22Rv1 (cell line): ENCODE data around the gene MOAP1.
A peak's percentile ranks its signal among the peaks of the same experiment; 100 is the strongest.
"Not testable (repeated sequence)": the region's sequence is repeated elsewhere in the genome, so short reads cannot be mapped to it uniquely, and the experiment has no call there.

ENCODE experiments used
- H3K27ac ChIP-seq: fragments of 450-650 bp; 2 replicates; pipeline ENCODE4 v1.5.1; 2017
- ZFX ChIP-seq: fragments of 450-650 bp; IDR thresholded peaks from 2 replicates; pipeline ENCODE4 v1.6.1; 2017; ENCODE audit warnings: antibody characterized with exemption, borderline replicate concordance
- TF ChIP-seq, protein P1 (sequence below): fragments of 450-650 bp; IDR thresholded peaks from 2 replicates; pipeline ENCODE4 v1.5.1; 2017; ENCODE audit warnings: mild to moderate bottlenecking

The MOAP1 gene, protein sequence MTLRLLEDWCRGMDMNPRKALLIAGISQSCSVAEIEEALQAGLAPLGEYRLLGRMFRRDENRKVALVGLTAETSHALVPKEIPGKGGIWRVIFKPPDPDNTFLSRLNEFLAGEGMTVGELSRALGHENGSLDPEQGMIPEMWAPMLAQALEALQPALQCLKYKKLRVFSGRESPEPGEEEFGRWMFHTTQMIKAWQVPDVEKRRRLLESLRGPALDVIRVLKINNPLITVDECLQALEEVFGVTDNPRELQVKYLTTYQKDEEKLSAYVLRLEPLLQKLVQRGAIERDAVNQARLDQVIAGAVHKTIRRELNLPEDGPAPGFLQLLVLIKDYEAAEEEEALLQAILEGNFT

DNA sequence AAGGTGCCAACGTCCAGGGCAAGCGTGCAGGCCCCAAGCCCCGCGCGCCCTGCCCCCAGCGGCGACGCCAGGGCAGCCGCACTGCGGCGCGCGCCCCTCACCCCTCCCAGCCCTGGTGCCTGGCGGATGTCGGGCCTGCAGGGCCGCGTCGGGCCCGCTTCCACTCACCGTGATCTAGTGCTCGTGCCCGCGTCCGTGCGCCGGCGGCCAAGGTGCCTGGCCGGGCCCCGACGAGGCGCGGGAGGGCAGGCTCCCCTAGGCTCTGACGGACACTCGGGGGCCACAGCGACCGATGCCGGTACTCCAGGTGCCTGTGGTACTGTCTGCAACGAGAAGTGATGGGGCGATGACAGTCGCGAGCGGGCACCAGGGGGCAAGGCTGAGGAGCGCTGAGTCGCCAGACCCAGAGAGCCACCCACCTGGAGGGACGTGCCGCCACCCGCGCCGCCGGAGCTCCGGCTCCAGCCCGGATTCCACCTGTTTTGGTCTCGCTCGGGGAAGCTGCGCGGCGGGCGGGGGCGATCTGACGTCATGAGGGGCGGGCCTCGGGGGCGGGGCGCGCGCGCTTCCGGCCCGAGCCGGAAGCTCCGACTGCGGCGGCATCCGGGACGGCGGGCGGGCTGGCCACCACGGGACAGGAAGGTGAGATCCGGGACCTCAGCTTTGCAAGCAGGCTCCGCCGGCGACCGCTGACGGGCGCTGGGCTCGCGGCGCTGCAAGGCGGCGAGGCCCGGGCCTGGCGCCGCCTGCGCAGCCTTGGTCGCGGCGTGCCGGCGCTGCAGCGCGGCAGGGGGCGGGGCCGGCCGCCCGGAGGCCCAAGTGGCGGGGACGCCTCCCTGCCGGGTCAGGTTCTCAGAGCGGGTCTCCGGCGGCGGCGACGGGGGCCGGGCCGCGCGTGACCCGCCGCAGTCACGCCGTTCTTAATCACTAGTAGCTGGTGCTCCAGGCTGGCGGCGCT, at the start of gene MOAP1, which contains the start of gene LYSET:
MOAP1 (minus strand) TSS at position 507 of the 958 bp plus-strand sequence. CDS start 655 bp downstream, outside the sequence.
LYSET (plus strand) TSS at position 927 of the 958 bp plus-strand sequence. CDS start 89 bp downstream, outside the sequence.
- TF ChIP-seq, protein P1, sequence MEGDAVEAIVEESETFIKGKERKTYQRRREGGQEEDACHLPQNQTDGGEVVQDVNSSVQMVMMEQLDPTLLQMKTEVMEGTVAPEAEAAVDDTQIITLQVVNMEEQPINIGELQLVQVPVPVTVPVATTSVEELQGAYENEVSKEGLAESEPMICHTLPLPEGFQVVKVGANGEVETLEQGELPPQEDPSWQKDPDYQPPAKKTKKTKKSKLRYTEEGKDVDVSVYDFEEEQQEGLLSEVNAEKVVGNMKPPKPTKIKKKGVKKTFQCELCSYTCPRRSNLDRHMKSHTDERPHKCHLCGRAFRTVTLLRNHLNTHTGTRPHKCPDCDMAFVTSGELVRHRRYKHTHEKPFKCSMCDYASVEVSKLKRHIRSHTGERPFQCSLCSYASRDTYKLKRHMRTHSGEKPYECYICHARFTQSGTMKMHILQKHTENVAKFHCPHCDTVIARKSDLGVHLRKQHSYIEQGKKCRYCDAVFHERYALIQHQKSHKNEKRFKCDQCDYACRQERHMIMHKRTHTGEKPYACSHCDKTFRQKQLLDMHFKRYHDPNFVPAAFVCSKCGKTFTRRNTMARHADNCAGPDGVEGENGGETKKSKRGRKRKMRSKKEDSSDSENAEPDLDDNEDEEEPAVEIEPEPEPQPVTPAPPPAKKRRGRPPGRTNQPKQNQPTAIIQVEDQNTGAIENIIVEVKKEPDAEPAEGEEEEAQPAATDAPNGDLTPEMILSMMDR = peak; percentile 60
- no peak for TF ChIP-seq ZFX
- peak within 1 kb of the TSS; percentile 97 for H3K27ac ChIP-seq

DNA sequence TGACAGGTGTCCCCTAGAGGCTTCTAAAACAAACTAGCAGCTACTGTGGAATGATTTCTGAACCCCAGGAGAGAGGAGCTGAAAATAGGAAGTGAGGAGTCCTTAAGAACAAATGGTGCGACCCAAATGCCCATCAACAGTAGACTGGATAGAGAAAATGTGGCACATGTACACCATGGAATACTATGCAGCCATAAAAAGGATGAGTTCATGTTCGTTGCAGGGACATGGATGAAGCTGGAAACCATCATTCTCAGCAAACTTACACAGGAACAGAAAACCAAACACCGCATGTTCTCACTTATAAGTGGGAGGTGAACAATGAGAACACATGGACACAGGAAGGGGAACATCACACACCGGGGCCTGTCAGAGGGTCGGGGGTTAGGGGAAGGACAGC, 48.4 kb upstream of the MOAP1 start:
- not testable (repeated sequence) for H3K27ac ChIP-seq

DNA sequence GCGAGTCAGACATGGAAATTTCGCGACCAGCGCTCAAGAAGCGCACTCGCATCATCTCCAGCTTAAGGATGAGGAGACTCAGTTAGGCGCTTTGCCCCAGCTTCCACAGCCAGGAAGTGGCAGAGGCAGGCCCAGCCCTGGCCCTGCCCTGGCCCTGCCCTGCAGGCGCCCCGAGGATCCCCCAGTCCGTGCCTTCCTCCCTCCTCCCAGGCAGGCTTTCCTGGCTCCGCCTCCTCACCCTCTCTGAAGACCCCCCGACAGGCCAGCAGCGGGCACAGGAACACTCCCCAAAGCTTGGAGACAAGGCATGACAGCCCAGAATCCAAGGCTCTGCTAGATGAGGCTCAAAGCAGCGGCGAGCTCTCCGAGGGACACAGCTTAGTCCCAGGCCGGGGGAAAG, 47.5 kb upstream of the MOAP1 start:
- TF ChIP-seq, protein P1 = no peak
- no peak for TF ChIP-seq ZFX
- H3K27ac ChIP-seq = no peak overlapping the region

DNA sequence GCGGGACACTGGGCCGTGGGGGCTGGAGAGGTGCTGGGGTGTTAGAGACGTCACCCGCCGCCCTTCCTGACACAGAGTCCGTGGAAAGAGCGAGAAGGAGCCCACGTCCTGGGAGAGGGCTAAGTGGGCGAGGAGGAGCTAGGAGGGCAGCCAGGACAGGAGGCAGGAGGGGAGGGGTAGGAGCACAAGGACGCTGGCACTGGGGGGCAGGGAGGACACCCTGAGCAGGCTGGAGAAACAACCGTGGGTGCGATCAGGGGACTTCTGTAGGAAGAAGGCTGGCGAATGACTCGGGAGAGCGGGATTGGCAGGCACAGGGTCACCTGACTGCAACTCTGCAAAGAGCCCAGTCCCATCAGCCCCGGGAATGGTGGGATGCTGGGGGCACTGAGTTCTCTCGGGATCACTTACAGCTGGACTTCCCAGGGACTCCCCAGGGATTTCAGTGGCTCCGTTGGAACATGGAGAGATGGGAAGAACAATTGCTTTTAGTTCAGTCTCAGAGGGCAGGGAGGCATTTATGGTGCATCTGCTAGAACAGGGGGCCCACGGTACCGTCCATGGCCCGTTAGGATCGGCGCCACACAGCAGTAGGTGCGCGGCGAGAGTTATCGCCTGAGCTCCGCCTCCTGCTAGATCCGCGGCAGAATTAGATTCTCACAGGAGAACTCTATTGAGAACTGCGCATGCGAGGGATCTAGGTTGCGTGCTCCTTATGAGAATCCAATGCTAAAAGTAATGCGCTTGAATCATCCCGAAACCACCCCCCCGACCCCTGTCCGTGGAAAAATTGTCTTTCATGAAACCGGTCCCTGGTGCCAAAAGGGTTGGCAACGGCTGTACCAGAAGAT, 46.7 kb upstream of the MOAP1 start:
- TF ChIP-seq, protein P1 = no peak
- TF ChIP-seq ZFX = no peak
- peak overlapping the region; percentile 46 for H3K27ac ChIP-seq

DNA sequence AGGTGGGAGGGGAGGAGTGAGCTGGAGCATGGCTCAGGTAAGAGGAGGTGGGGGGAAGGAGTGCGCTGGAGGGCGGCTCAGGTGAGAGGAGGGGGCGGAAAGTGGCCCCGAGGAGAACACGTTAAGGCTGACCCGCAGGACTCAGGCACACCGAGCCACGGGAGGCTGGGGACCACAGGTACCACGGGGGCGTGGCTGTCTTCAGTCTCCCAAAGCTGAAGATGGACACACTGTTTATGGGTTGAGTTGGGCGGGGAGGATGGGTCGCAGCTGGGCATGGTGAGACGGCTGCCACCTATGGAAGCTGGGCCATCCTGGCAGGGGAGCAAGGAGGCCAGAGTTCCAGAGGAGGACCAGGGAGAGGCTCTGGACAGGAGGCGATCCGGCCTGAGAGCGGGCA, 45.8 kb upstream of the MOAP1 start:
- no peak for TF ChIP-seq ZFX
- TF ChIP-seq, protein P1 = no peak

DNA sequence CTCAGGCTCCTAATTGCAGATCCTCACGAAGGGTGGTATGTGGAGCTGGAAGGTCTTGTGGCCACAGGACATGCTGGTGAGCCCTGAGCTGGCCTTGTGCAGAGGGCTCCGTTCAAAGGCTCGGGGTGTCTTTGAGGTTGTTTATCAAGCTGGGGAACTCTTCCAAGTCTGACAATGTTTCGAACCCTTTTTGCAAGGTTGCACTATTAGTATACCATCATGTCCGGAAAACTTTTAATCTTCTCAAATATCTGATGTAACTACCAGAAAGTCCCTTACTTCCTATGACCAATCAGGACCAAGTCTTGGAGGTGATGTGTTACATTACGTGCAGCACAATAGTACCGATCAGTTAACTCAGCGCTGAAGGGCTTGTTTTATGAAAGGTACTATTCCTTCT, 43.9 kb upstream of the MOAP1 start:
- TF ChIP-seq, protein P1 = no peak
- TF ChIP-seq ZFX = no peak
- no peak overlapping the region for H3K27ac ChIP-seq

More for the DNA sequence above, 45.8 kb upstream of the MOAP1 start:
- H3K27ac ChIP-seq = peak overlapping the region; percentile 46

DNA sequence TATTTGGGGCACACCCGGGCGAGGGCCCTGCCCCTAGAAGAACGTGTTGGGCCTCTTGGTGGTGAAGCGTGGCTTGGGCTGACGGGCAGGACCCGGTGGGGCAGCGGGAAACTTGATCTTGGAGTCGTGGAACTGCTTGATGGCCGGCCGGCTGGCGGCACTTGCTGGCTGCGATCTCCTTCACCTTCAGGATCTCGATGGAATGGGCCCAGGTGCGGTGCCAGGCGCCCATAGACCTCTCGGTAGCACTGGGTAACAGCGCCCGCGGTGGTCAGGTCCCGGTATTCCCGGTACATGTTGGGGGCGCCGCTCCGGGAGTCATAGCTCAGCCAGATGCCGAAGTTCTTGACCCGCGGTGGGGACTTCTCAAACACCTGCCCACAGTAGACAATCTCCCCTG, 38.9 kb upstream of the MOAP1 start:
- TF ChIP-seq, protein P1 = no peak
- no peak for TF ChIP-seq ZFX
- H3K27ac ChIP-seq = no peak overlapping the region
